ENCODE results near the gene KLF8.
"Not testable (repeated sequence)": the region's sequence is repeated elsewhere in the genome, so short reads cannot be mapped to it uniquely, and the experiment has no call there.

Gene KLF8

GRCh38 chrX:56232221-56233082, at the start of gene KLF8:
KLF8 (plus strand) TSS chrX:56232356; CDS start chrX:56233335, 979 bp downstream.
- DNase-seq = peak in 1 of 2 experiments; percentile 24

GRCh38 chrX:56206945-56207344, 25.2 kb upstream of the KLF8 start:
- DNase-seq = not testable (repeated sequence)

GRCh38 chrX:56211701-56212100, 20.5 kb upstream of the KLF8 start:
- no peak for DNase-seq

- DNase-seq = no peak
Measured at GRCh38 chrX:56216332-56216731, 15.8 kb upstream of the KLF8 start.

- DNase-seq = no peak
Measured at GRCh38 chrX:56219700-56220099, 12.5 kb upstream of the KLF8 start.

- DNase-seq = no peak
Measured at GRCh38 chrX:56221101-56221500, 11.1 kb upstream of the KLF8 start.

GRCh38 chrX:56222473-56223000, 9.6 kb upstream of the KLF8 start:
- no peak for DNase-seq

GRCh38 chrX:56226980-56227379, 5.2 kb upstream of the KLF8 start:
- DNase-seq = no peak

- no peak for DNase-seq
Measured at GRCh38 chrX:56228914-56229313, 3.2 kb upstream of the KLF8 start.

GRCh38 chrX:56231537-56232090, 542 bp upstream of the KLF8 start:
- DNase-seq = no peak

GRCh38 chrX:56233100-56233499, 944 bp downstream of the KLF8 start:
- no peak for DNase-seq

GRCh38 chrX:56233682-56234081, 1.5 kb downstream of the KLF8 start:
- DNase-seq = no peak

GRCh38 chrX:56248492-56248891, 16.3 kb downstream of the KLF8 start:
- peak in 1 of 2 experiments; percentile 52 for DNase-seq

GRCh38 chrX:56253832-56254703, 21.9 kb downstream of the KLF8 start:
- DNase-seq = no peak

GRCh38 chrX:56268888-56269287, 36.7 kb downstream of the KLF8 start:
- no peak for DNase-seq

- no peak for DNase-seq
Measured at GRCh38 chrX:56278692-56279091, 46.5 kb downstream of the KLF8 start.

- no peak for DNase-seq
Measured at GRCh38 chrX:56279863-56280262, 47.7 kb downstream of the KLF8 start.

- DNase-seq = peak; percentile 1 to 9
Measured at GRCh38 chrX:56281789-56282188, 49.6 kb downstream of the KLF8 start.

GRCh38 chrX:56284269-56284668, 52.1 kb downstream of the KLF8 start:
- DNase-seq = no peak

- DNase-seq = no peak
Measured at GRCh38 chrX:56288608-56289007, 56.5 kb downstream of the KLF8 start.

GRCh38 chrX:56289449-56289848, 57.3 kb downstream of the KLF8 start:
- no peak for DNase-seq

GRCh38 chrX:56308726-56309125, 76.6 kb downstream of the KLF8 start:
- no peak for DNase-seq

- DNase-seq = no peak
Measured at GRCh38 chrX:56309881-56310280, 77.7 kb downstream of the KLF8 start.

All from NCI-H526 (cell line).